Stimulated activated effector memory CD8-positive, alpha-beta T cell treated with anti-CD3 and anti-CD28 coated beads, Interleukin-12 subunit alpha, Interleukin-12 subunit beta, amount 100 ng/mL, for 72 hours (primary cell): ENCODE data around the gene HOXA9.
A peak's percentile ranks its signal among the peaks of the same experiment; 100 is the strongest.

ENCODE experiments used
- ATAC-seq: fragments of 150-1000 bp; cut with Tn5 transposase; 2 replicates; pipeline ENCODE4 v1.10.0; 2021
- DNase-seq, 2 donors: peaks; one replicate each; pipeline ENCODE4 v3.0.0; 2021 to 2022; ENCODE audit warnings: low spot score in 2 of 2
- H3K27ac Mint-ChIP-seq: one replicate; pipeline ENCODE4 v1.8.0; 2022; ENCODE audit warnings: mild to moderate bottlenecking, mixed read lengths
- H3K36me3 Mint-ChIP-seq: one replicate; pipeline ENCODE4 v1.8.0; 2022; ENCODE audit warnings: mild to moderate bottlenecking, mixed read lengths
- H3K4me1 Mint-ChIP-seq: one replicate; pipeline ENCODE4 v1.8.0; 2022; ENCODE audit warnings: mixed read lengths
- H3K4me3 Mint-ChIP-seq: one replicate; pipeline ENCODE4 v1.8.0; 2022; ENCODE audit warnings: mild to moderate bottlenecking, mixed read lengths
- H3K9me3 Mint-ChIP-seq: one replicate; pipeline ENCODE4 v1.8.0; 2022; ENCODE audit warnings: mixed read lengths

HOXA9 gene

GRCh38 chr7:27167916-27168264 is 2.6 kb upstream of the HOXA9 start:
- H3K36me3 Mint-ChIP-seq: peaks cover 6% of the 10 kb centered on the region
- no peak for DNase-seq
- H3K4me1 Mint-ChIP-seq: peaks cover 47% of the 10 kb centered on the region
- no peaks in the 10 kb centered on the region for H3K9me3 Mint-ChIP-seq
- no peak overlapping the region for H3K27ac Mint-ChIP-seq
- H3K4me3 Mint-ChIP-seq: no peak overlapping the region
- no peak for ATAC-seq

- ATAC-seq: no peak
- Mint-ChIP-seq H3K36me3 (peaks cover 6% of the 10 kb centered on the region), H3K27ac (peak overlapping the region; percentile 30), H3K4me3 (peak overlapping the region; percentile 42), H3K9me3 (no peaks in the 10 kb centered on the region), H3K4me1 (peaks cover 39% of the 10 kb centered on the region)
- no peak for DNase-seq
These were observed 1.5 kb upstream of the HOXA9 start for GRCh38 chr7:27166531-27167505.

GRCh38 chr7:27165996-27166530 is 726 bp upstream of the HOXA9 start:
- peaks cover 32% of the 10 kb centered on the region for H3K4me1 Mint-ChIP-seq
- peak overlapping the region; percentile 42 for H3K4me3 Mint-ChIP-seq
- no peak overlapping the region for H3K27ac Mint-ChIP-seq
- peaks cover 6% of the 10 kb centered on the region for H3K36me3 Mint-ChIP-seq
- DNase-seq: no peak
- no peaks in the 10 kb centered on the region for H3K9me3 Mint-ChIP-seq
- no peak for ATAC-seq

GRCh38 chr7:27164367-27165088 is 809 bp downstream of the HOXA9 start:
- Mint-ChIP-seq H3K36me3 (peaks cover 6% of the 10 kb centered on the region), H3K9me3 (no peaks in the 10 kb centered on the region), H3K27ac (no peak overlapping the region), H3K4me1 (peaks cover 35% of the 10 kb centered on the region), H3K4me3 (peak overlapping the region; percentile 42)
- ATAC-seq: no peak
- no peak for DNase-seq

- peaks cover 31% of the 10 kb centered on the region for H3K4me1 Mint-ChIP-seq
- no peak for ATAC-seq
- peaks cover 6% of the 10 kb centered on the region for H3K36me3 Mint-ChIP-seq
- DNase-seq: no peak
- no peak overlapping the region for H3K27ac Mint-ChIP-seq
- H3K9me3 Mint-ChIP-seq: no peaks in the 10 kb centered on the region
- H3K4me3 Mint-ChIP-seq: peak overlapping the region; percentile 42
These were observed 1.3 kb downstream of the HOXA9 start for GRCh38 chr7:27164045-27164366.

GRCh38 chr7:27163288-27164044 is 1.9 kb downstream of the HOXA9 start:
- Mint-ChIP-seq H3K27ac (no peak overlapping the region), H3K4me3 (peak overlapping the region; percentile 42), H3K4me1 (peaks cover 26% of the 10 kb centered on the region), H3K36me3 (peaks cover 6% of the 10 kb centered on the region), H3K9me3 (no peaks in the 10 kb centered on the region)
- DNase-seq: no peak
- ATAC-seq: no peak

GRCh38 chr7:27162561-27163287 is 2.6 kb downstream of the HOXA9 start:
- Mint-ChIP-seq H3K4me1 (peaks cover 32% of the 10 kb centered on the region), H3K36me3 (peaks cover 10% of the 10 kb centered on the region), H3K27ac (no peak overlapping the region), H3K9me3 (no peaks in the 10 kb centered on the region), H3K4me3 (no peak overlapping the region)
- ATAC-seq: no peak
- no peak for DNase-seq

- Mint-ChIP-seq H3K9me3 (no peaks in the 10 kb centered on the region), H3K27ac (no peak overlapping the region), H3K4me1 (peaks cover 35% of the 10 kb centered on the region), H3K4me3 (no peak overlapping the region), H3K36me3 (peaks cover 18% of the 10 kb centered on the region)
- ATAC-seq: no peak
- no peak for DNase-seq
These were observed 3.4 kb downstream of the HOXA9 start for GRCh38 chr7:27161721-27162560.

GRCh38 chr7:27161214-27161720 is 4.1 kb downstream of the HOXA9 start:
- peak overlapping the region; percentile 70 for H3K4me3 Mint-ChIP-seq
- DNase-seq: no peak
- H3K4me1 Mint-ChIP-seq: peaks cover 36% of the 10 kb centered on the region
- peaks cover 20% of the 10 kb centered on the region for H3K36me3 Mint-ChIP-seq
- no peak for ATAC-seq
- H3K9me3 Mint-ChIP-seq: no peaks in the 10 kb centered on the region
- no peak overlapping the region for H3K27ac Mint-ChIP-seq

GRCh38 chr7:27160546-27161213 is 4.7 kb downstream of the HOXA9 start:
- peaks cover 39% of the 10 kb centered on the region for H3K4me1 Mint-ChIP-seq
- H3K36me3 Mint-ChIP-seq: peaks cover 21% of the 10 kb centered on the region
- no peak overlapping the region for H3K27ac Mint-ChIP-seq
- ATAC-seq: peak; percentile 67
- H3K9me3 Mint-ChIP-seq: no peaks in the 10 kb centered on the region
- peak overlapping the region; percentile 70 for H3K4me3 Mint-ChIP-seq
- peak; percentile 86 to 92 for DNase-seq

GRCh38 chr7:27160145-27160545 is 5.2 kb downstream of the HOXA9 start:
- Mint-ChIP-seq H3K36me3 (peaks cover 19% of the 10 kb centered on the region), H3K4me1 (peaks cover 42% of the 10 kb centered on the region), H3K9me3 (no peaks in the 10 kb centered on the region), H3K27ac (no peak overlapping the region), H3K4me3 (peak overlapping the region; percentile 70)
- ATAC-seq (peak; percentile 31), DNase-seq (no peak)

- DNase-seq: no peak
- no peaks in the 10 kb centered on the region for H3K9me3 Mint-ChIP-seq
- no peak overlapping the region for H3K27ac Mint-ChIP-seq
- H3K4me1 Mint-ChIP-seq: peaks cover 45% of the 10 kb centered on the region
- ATAC-seq: no peak
- peak overlapping the region; percentile 70 for H3K4me3 Mint-ChIP-seq
- H3K36me3 Mint-ChIP-seq: peaks cover 25% of the 10 kb centered on the region
These were observed 5.8 kb downstream of the HOXA9 start for GRCh38 chr7:27159266-27160144.
